ENCODE data around the gene PPP1R14C.

DNA sequence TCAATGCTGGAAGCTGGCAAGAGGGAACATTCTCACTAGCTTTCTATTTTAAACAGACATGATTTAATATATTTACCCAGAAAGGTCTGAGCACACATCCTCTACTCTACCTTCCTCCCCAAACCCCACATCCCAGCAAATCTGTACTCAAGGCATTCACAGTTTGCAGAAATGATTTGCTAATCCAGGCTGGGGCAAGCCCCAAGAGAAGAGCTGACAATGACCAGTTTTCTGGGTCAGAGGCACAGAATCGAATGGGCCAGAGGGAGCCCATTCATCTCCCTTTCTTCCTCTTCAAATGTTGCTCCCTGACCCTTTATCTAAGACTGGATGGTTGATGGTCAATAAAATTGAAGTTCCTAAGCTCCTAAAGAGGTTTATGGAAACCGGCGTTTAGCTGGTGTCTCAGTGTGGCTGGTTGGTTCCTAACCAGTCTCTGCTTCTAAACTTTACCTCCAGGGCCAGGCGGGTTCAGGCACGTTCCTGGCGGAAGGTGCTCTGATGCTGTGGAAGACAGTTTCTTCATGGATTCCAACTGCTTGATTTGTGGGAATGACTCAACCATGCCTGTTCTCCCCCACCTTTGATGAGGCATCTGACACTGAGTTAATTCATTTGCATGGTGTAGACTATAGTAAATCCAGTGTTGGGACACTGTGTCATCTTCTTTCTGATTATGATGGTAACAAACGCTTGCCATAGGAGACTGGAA is 129.6 kb downstream of the PPP1R14C start:
- TF ChIP-seq, protein P1, sequence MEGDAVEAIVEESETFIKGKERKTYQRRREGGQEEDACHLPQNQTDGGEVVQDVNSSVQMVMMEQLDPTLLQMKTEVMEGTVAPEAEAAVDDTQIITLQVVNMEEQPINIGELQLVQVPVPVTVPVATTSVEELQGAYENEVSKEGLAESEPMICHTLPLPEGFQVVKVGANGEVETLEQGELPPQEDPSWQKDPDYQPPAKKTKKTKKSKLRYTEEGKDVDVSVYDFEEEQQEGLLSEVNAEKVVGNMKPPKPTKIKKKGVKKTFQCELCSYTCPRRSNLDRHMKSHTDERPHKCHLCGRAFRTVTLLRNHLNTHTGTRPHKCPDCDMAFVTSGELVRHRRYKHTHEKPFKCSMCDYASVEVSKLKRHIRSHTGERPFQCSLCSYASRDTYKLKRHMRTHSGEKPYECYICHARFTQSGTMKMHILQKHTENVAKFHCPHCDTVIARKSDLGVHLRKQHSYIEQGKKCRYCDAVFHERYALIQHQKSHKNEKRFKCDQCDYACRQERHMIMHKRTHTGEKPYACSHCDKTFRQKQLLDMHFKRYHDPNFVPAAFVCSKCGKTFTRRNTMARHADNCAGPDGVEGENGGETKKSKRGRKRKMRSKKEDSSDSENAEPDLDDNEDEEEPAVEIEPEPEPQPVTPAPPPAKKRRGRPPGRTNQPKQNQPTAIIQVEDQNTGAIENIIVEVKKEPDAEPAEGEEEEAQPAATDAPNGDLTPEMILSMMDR (IDR thresholded peaks at IDR 0.05) = no peak
- no peak for TF ChIP-seq POLR2A (IDR thresholded peaks at IDR 0.05)
